ENCODE measurements around the gene PKIG. TPM values are rescaled to one million over a fixed set of nuclear protein-coding genes. Genes with fewer than 3 reads are reported as not detected.

Gene PKIG
- total and polyA plus RNA-seq, 12 donors, result 43.9 to 225 (median 111) TPM

- intact Hi-C loops (cut with DNase I), result no loop called here
- H3K36me3 ChIP-seq (replicated peaks in 1 of 2), result no peaks in the 10 kb centered on the region
- H3K9me3 ChIP-seq (replicated peaks in 1 of 3), result no peaks in the 10 kb centered on the region
- H3K27me3 ChIP-seq, result no peaks in the 10 kb centered on the region
- no peak for DNase-seq
- H3K27ac ChIP-seq, result no peak overlapping the region
- TF ChIP-seq CTCF (IDR thresholded peaks at IDR 0.05) (no peak), POLR2A (IDR thresholded peaks at IDR 0.05) (no peak)
- H3K4me1 ChIP-seq (replicated peaks in 1 of 2), result peaks cover 0 to 4% of the 10 kb centered on the region in 2 donors
- no peak overlapping the region for H3K4me3 ChIP-seq
Measured at GRCh38 chr20:44566811-44567210, 15.6 kb upstream of the PKIG start.

- Histone ChIP-seq H3K4me3 (no peak overlapping the region), H3K27me3 (no peaks in the 10 kb centered on the region), H3K4me1 (replicated peaks in 1 of 2) (peaks cover 17 to 29% of the 10 kb centered on the region in 2 donors), H3K36me3 (replicated peaks in 1 of 2) (no peaks in the 10 kb centered on the region), H3K9me3 (replicated peaks in 1 of 3) (no peaks in the 10 kb centered on the region), H3K27ac (no peak overlapping the region)
- no peak for DNase-seq
- 89 to 97% (median 97%) methylated on average over 1 of the region's 1 CpG for WGBS, 4 donors
- intact Hi-C loops (cut with DNase I), result no loop called here
- TF ChIP-seq POLR2A (IDR thresholded peaks at IDR 0.05), result no peak
- no peak for TF ChIP-seq CTCF (IDR thresholded peaks at IDR 0.05)
Measured at GRCh38 chr20:44570367-44570766, 12.0 kb upstream of the PKIG start.

GRCh38 chr20:44571362-44571988, 10.9 kb upstream of the PKIG start:
- intact Hi-C loops (cut with DNase I), result no loop called here
- DNase-seq, result no peak
- peaks cover 18 to 32% of the 10 kb centered on the region in 2 donors for H3K4me1 ChIP-seq (replicated peaks in 1 of 2)
- no peak overlapping the region for H3K4me3 ChIP-seq
- H3K36me3 ChIP-seq (replicated peaks in 1 of 2), result no peaks in the 10 kb centered on the region
- TF ChIP-seq CTCF (IDR thresholded peaks at IDR 0.05) (no peak), POLR2A (IDR thresholded peaks at IDR 0.05) (no peak)
- no peaks in the 10 kb centered on the region for H3K27me3 ChIP-seq
- H3K27ac ChIP-seq, result peak overlapping the region in 2 of 5 donors; percentile 87 to 91
- 74 to 78% (median 77%) methylated on average over 6 of the region's 6 CpGs for WGBS, 4 donors
- no peaks in the 10 kb centered on the region for H3K9me3 ChIP-seq (replicated peaks in 1 of 3)

- no peaks in the 10 kb centered on the region for H3K9me3 ChIP-seq (replicated peaks in 1 of 3)
- peak overlapping the region; percentile 87 to 92 (median 88) for H3K27ac ChIP-seq
- no peaks in the 10 kb centered on the region for H3K27me3 ChIP-seq
- WGBS, 4 donors, result 15 to 27% (median 22%) methylated on average over 6 of the region's 6 CpGs
- H3K36me3 ChIP-seq (replicated peaks in 1 of 2), result no peaks in the 10 kb centered on the region
- H3K4me3 ChIP-seq, result no peak overlapping the region
- intact Hi-C loops (cut with DNase I), result no loop called here
- H3K4me1 ChIP-seq (replicated peaks in 1 of 2), result peaks cover 22 to 41% of the 10 kb centered on the region in 2 donors
- peak; percentile 46 to 86 (median 67) for DNase-seq
- TF ChIP-seq POLR2A (IDR thresholded peaks at IDR 0.05), result peak in 1 of 2 donors; percentile 56
- TF ChIP-seq CTCF (IDR thresholded peaks at IDR 0.05), result no peak
Measured at GRCh38 chr20:44572551-44573500, 9.6 kb upstream of the PKIG start.

All from adrenal gland (tissue), 12 donors.